Measurements from ENCODE around the gene EGFL6.

GRCh38 chrX:13579661-13580060 lies 10.3 kb downstream of the EGFL6 start:
- no peak for TF ChIP-seq POLR2AphosphoS5 (IDR thresholded peaks at IDR 0.05; ENCODE audit: low read depth, low read length)
- no peak for TF ChIP-seq MEF2A (IDR thresholded peaks at IDR 0.05; ENCODE audit: borderline replicate concordance, low read depth)
- TF ChIP-seq CTCF (IDR thresholded peaks at IDR 0.05), result no peak
- TF ChIP-seq, protein P1, sequence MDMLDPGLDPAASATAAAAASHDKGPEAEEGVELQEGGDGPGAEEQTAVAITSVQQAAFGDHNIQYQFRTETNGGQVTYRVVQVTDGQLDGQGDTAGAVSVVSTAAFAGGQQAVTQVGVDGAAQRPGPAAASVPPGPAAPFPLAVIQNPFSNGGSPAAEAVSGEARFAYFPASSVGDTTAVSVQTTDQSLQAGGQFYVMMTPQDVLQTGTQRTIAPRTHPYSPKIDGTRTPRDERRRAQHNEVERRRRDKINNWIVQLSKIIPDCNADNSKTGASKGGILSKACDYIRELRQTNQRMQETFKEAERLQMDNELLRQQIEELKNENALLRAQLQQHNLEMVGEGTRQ (IDR thresholded peaks at IDR 0.05; ENCODE audit: borderline replicate concordance, low read depth, low read length), result no peak
- no peak for TF ChIP-seq FOXM1 (IDR thresholded peaks at IDR 0.05; ENCODE audit: low read depth)
- TF ChIP-seq TEAD4 (IDR thresholded peaks at IDR 0.05; ENCODE audit: borderline replicate concordance, insufficient read depth), result no peak
- no peak for TF ChIP-seq ZBTB33 (IDR thresholded peaks at IDR 0.05; ENCODE audit: borderline replicate concordance, low read depth)
- TF ChIP-seq MAX (IDR thresholded peaks at IDR 0.05; ENCODE audit: low read depth), result no peak
- TF ChIP-seq RAD21 (IDR thresholded peaks at IDR 0.05; ENCODE audit: low read length), result no peak
- TF ChIP-seq EP300 (IDR thresholded peaks at IDR 0.05; ENCODE audit: borderline replicate concordance in 1 of 2, low read depth in 1 of 2, low read length in 1 of 2), result no peak
- no peak for TF ChIP-seq RCOR1 (IDR thresholded peaks at IDR 0.05; ENCODE audit: low read length)

Data from SK-N-SH (cell line).